ENCODE data around the gene DUOX2.

GRCh38 chr15:45117308-45118130 is 3.5 kb upstream of the DUOX2 start:
- TF ChIP-seq CTCF (IDR thresholded peaks at IDR 0.05) (no peak), REST (IDR thresholded peaks at IDR 0.05; ENCODE audit: insufficient read depth in 1 of 2, low read depth in 2 of 2, low read length in 1 of 2) (no peak), POLR2AphosphoS5 (IDR thresholded peaks at IDR 0.05; ENCODE audit: low read depth, low read length) (no peak), TCF7L2 (IDR thresholded peaks at IDR 0.05; ENCODE audit: low read depth, low read length) (no peak), SIN3A (IDR thresholded peaks at IDR 0.05; ENCODE audit: borderline replicate concordance, insufficient read depth, low read depth, low read length) (no peak)

All from Panc1 (cell line).